ENCODE data around the gene MPP4.

GRCh38 chr2:201698588-201699226 is at the start of gene MPP4:
- TF ChIP-seq, protein P1, sequence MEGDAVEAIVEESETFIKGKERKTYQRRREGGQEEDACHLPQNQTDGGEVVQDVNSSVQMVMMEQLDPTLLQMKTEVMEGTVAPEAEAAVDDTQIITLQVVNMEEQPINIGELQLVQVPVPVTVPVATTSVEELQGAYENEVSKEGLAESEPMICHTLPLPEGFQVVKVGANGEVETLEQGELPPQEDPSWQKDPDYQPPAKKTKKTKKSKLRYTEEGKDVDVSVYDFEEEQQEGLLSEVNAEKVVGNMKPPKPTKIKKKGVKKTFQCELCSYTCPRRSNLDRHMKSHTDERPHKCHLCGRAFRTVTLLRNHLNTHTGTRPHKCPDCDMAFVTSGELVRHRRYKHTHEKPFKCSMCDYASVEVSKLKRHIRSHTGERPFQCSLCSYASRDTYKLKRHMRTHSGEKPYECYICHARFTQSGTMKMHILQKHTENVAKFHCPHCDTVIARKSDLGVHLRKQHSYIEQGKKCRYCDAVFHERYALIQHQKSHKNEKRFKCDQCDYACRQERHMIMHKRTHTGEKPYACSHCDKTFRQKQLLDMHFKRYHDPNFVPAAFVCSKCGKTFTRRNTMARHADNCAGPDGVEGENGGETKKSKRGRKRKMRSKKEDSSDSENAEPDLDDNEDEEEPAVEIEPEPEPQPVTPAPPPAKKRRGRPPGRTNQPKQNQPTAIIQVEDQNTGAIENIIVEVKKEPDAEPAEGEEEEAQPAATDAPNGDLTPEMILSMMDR (IDR thresholded peaks at IDR 0.05), result no peak
- no peak for TF ChIP-seq REST (IDR thresholded peaks at IDR 0.05; ENCODE audit: insufficient read depth in 1 of 2, low read depth in 2 of 2, low read length in 1 of 2)
